Measurements from ENCODE around the gene SLC39A8.

Gene SLC39A8

GRCh38 chr4:102305666-102306065, 39.6 kb downstream of the SLC39A8 start:
- H3K36me3 ChIP-seq (ENCODE audit: control insufficient read depth, low read length): peaks cover 60% of the 10 kb centered on the region
- H3K9me3 ChIP-seq (ENCODE audit: control insufficient read depth, insufficient read depth, low read length): no peaks in the 10 kb centered on the region
- H4K20me1 ChIP-seq (ENCODE audit: control insufficient read depth, insufficient read depth, low read depth, low read length): no peaks in the 10 kb centered on the region
- H3K4me3 ChIP-seq (ENCODE audit: low read length): no peak overlapping the region
- no peak overlapping the region for H3K4me2 ChIP-seq (ENCODE audit: low read length)
- H3K79me2 ChIP-seq (ENCODE audit: control insufficient read depth, low read length): peaks cover 9% of the 10 kb centered on the region
- TF ChIP-seq, protein P1, sequence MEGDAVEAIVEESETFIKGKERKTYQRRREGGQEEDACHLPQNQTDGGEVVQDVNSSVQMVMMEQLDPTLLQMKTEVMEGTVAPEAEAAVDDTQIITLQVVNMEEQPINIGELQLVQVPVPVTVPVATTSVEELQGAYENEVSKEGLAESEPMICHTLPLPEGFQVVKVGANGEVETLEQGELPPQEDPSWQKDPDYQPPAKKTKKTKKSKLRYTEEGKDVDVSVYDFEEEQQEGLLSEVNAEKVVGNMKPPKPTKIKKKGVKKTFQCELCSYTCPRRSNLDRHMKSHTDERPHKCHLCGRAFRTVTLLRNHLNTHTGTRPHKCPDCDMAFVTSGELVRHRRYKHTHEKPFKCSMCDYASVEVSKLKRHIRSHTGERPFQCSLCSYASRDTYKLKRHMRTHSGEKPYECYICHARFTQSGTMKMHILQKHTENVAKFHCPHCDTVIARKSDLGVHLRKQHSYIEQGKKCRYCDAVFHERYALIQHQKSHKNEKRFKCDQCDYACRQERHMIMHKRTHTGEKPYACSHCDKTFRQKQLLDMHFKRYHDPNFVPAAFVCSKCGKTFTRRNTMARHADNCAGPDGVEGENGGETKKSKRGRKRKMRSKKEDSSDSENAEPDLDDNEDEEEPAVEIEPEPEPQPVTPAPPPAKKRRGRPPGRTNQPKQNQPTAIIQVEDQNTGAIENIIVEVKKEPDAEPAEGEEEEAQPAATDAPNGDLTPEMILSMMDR (IDR thresholded peaks at IDR 0.05; ENCODE audit: low read depth, low read length, poor library complexity, severe bottlenecking): no peak
- no peak for TF ChIP-seq EZH2phosphoT487 (IDR thresholded peaks at IDR 0.05; ENCODE audit: borderline replicate concordance, low read length)
- peaks cover 14% of the 10 kb centered on the region for H3K4me1 ChIP-seq (ENCODE audit: control insufficient read depth, low read length)
- no peaks in the 10 kb centered on the region for H3K27me3 ChIP-seq (ENCODE audit: control insufficient read depth, low read length)
- H3F3A ChIP-seq (ENCODE audit: control insufficient read depth, insufficient read depth): no peaks in the 10 kb centered on the region
- no peaks in the 10 kb centered on the region for H3K9me2 ChIP-seq (replicated peaks; ENCODE audit: control insufficient read depth, low read length)
- no peak overlapping the region for H3K27ac ChIP-seq (ENCODE audit: low read depth, low read length)

- Histone ChIP-seq H3K4me3 (ENCODE audit: low read length) (no peak overlapping the region), H3K27me3 (ENCODE audit: control insufficient read depth, low read length) (no peaks in the 10 kb centered on the region), H4K20me1 (ENCODE audit: control insufficient read depth, insufficient read depth, low read depth, low read length) (no peaks in the 10 kb centered on the region), H3K9me2 (replicated peaks; ENCODE audit: control insufficient read depth, low read length) (no peaks in the 10 kb centered on the region), H3K4me2 (ENCODE audit: low read length) (no peak overlapping the region), H3F3A (ENCODE audit: control insufficient read depth, insufficient read depth) (no peaks in the 10 kb centered on the region), H3K27ac (ENCODE audit: low read depth, low read length) (no peak overlapping the region), H3K9me3 (ENCODE audit: control insufficient read depth, insufficient read depth, low read length) (no peaks in the 10 kb centered on the region), H3K36me3 (ENCODE audit: control insufficient read depth, low read length) (peaks cover 55% of the 10 kb centered on the region), H3K79me2 (ENCODE audit: control insufficient read depth, low read length) (no peaks in the 10 kb centered on the region), H3K4me1 (ENCODE audit: control insufficient read depth, low read length) (peaks cover 12% of the 10 kb centered on the region)
- TF ChIP-seq, protein P1 (IDR thresholded peaks at IDR 0.05; ENCODE audit: low read depth, low read length, poor library complexity, severe bottlenecking): no peak
- no peak for TF ChIP-seq EZH2phosphoT487 (IDR thresholded peaks at IDR 0.05; ENCODE audit: borderline replicate concordance, low read length)
Measured at GRCh38 chr4:102302762-102303161, 42.5 kb downstream of the SLC39A8 start.

- no peak overlapping the region for H3K27ac ChIP-seq (ENCODE audit: low read depth, low read length)
- H3K36me3 ChIP-seq (ENCODE audit: control insufficient read depth, low read length): peaks cover 58% of the 10 kb centered on the region
- H4K20me1 ChIP-seq (ENCODE audit: control insufficient read depth, insufficient read depth, low read depth, low read length): no peaks in the 10 kb centered on the region
- no peaks in the 10 kb centered on the region for H3K27me3 ChIP-seq (ENCODE audit: control insufficient read depth, low read length)
- no peaks in the 10 kb centered on the region for H3F3A ChIP-seq (ENCODE audit: control insufficient read depth, insufficient read depth)
- H3K9me2 ChIP-seq (replicated peaks; ENCODE audit: control insufficient read depth, low read length): no peaks in the 10 kb centered on the region
- no peaks in the 10 kb centered on the region for H3K9me3 ChIP-seq (ENCODE audit: control insufficient read depth, insufficient read depth, low read length)
- no peak for TF ChIP-seq EZH2phosphoT487 (IDR thresholded peaks at IDR 0.05; ENCODE audit: borderline replicate concordance, low read length)
- TF ChIP-seq, protein P1 (IDR thresholded peaks at IDR 0.05; ENCODE audit: low read depth, low read length, poor library complexity, severe bottlenecking): no peak
- no peak overlapping the region for H3K4me3 ChIP-seq (ENCODE audit: low read length)
- H3K4me1 ChIP-seq (ENCODE audit: control insufficient read depth, low read length): peaks cover 12% of the 10 kb centered on the region
- no peaks in the 10 kb centered on the region for H3K79me2 ChIP-seq (ENCODE audit: control insufficient read depth, low read length)
- H3K4me2 ChIP-seq (ENCODE audit: low read length): no peak overlapping the region
Measured at GRCh38 chr4:102301167-102301566, 44.1 kb downstream of the SLC39A8 start.

Data from DOHH2 (cell line).